Measurements from ENCODE around the gene USP2. TPM values are rescaled to one million over a fixed set of nuclear protein-coding genes. Genes with fewer than 3 reads are reported as not detected.

Gene USP2
- total and polyA plus RNA-seq, 7 donors, result 49.0 to 210 (median 76.4) TPM

- peak in 1 of 2 donors; percentile 35 for DNase-seq
- no peaks in the 10 kb centered on the region for H3K27me3 ChIP-seq (ENCODE audit: insufficient read depth in 3 of 3, low read length in 2 of 3)
- intact Hi-C loops (cut with DNase I), result loop anchor here in 1 of 2 donors (10.0 kb wide), 1 partner anchor 111 kb away; the partner anchor contains the start of gene CBL
These were observed 66.1 kb downstream of the USP2 start for GRCh38 chr11:119315131-119316015.

DNA sequence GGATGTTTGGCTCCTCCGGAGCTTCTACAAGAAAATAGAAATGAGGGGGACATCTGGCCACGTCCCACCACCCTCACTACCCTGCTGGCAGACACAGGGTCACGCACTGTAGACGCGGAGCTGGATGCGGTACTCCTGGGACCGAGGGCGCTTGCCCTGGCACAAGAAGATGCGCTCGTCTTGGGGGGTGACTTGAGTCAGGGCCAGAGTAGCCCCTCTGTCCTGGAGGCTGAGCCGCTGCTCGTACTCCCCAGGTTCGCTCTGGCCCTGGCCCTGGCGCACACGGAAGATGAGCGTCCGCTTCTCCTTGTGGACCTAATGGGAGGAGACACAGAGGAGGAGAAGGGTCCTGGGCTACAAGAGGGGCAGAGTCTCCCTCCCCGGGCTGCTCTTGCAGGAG, 66.8 kb downstream of the USP2 start:
- ATAC-seq, result no peak
- WGBS, 3 donors, result 75 to 80% (median 77%) methylated on average over 18 of the region's 18 CpGs

More at GRCh38 chr11:119315131-119316015, 66.1 kb downstream of the USP2 start:
- peak; percentile 33 to 62 (median 50) for ATAC-seq
- Histone ChIP-seq H3K27ac (peak overlapping the region; percentile 80), H3K9me3 (no peaks in the 10 kb centered on the region), H3K4me1 (peaks cover 4% of the 10 kb centered on the region), H3K4me3 (peak overlapping the region; percentile 77), H3K36me3 (ENCODE audit: insufficient read depth in 1 of 2, low read depth in 1 of 2) (peaks cover 2 to 34% of the 10 kb centered on the region in 2 donors)
- TF ChIP-seq, protein P1, sequence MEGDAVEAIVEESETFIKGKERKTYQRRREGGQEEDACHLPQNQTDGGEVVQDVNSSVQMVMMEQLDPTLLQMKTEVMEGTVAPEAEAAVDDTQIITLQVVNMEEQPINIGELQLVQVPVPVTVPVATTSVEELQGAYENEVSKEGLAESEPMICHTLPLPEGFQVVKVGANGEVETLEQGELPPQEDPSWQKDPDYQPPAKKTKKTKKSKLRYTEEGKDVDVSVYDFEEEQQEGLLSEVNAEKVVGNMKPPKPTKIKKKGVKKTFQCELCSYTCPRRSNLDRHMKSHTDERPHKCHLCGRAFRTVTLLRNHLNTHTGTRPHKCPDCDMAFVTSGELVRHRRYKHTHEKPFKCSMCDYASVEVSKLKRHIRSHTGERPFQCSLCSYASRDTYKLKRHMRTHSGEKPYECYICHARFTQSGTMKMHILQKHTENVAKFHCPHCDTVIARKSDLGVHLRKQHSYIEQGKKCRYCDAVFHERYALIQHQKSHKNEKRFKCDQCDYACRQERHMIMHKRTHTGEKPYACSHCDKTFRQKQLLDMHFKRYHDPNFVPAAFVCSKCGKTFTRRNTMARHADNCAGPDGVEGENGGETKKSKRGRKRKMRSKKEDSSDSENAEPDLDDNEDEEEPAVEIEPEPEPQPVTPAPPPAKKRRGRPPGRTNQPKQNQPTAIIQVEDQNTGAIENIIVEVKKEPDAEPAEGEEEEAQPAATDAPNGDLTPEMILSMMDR (IDR thresholded peaks at IDR 0.05), result no peak
- 20 to 26% (median 20%) methylated on average over 27 to 29 of the region's 29 CpGs for WGBS, 3 donors

GRCh38 chr11:119310682-119311052, 70.8 kb downstream of the USP2 start:
- WGBS, 3 donors, result 78 to 86% (median 83%) methylated on average over 19 to 20 of the region's 20 CpGs
- TF ChIP-seq, protein P1 (IDR thresholded peaks at IDR 0.05), result no peak
- Histone ChIP-seq H3K4me3 (no peak overlapping the region), H3K27ac (no peak overlapping the region), H3K9me3 (no peaks in the 10 kb centered on the region), H3K4me1 (peaks cover 17% of the 10 kb centered on the region), H3K36me3 (ENCODE audit: insufficient read depth in 1 of 2, low read depth in 1 of 2) (peaks cover 2 to 57% of the 10 kb centered on the region in 2 donors), H3K27me3 (ENCODE audit: insufficient read depth in 3 of 3, low read length in 2 of 3) (no peaks in the 10 kb centered on the region)
- no peak for DNase-seq
- no peak for ATAC-seq
- intact Hi-C loops (cut with DNase I), result loop anchor here in 1 of 2 donors (10.0 kb wide), 1 partner anchor 106 kb away; the partner anchor contains the start of gene CBL

More for the DNA sequence above, 66.8 kb downstream of the USP2 start:
- Histone ChIP-seq H3K27ac (peak overlapping the region; percentile 80), H3K4me1 (peaks cover 4% of the 10 kb centered on the region), H3K9me3 (no peaks in the 10 kb centered on the region), H3K27me3 (ENCODE audit: insufficient read depth in 3 of 3, low read length in 2 of 3) (no peaks in the 10 kb centered on the region), H3K4me3 (peak overlapping the region; percentile 77), H3K36me3 (ENCODE audit: insufficient read depth in 1 of 2, low read depth in 1 of 2) (peaks cover 2 to 40% of the 10 kb centered on the region in 2 donors)
- intact Hi-C loops (cut with DNase I), result loop anchor here in 1 of 2 donors (10.0 kb wide), 1 partner anchor 110 kb away; the partner anchor contains the start of gene CBL
- TF ChIP-seq, protein P1 (IDR thresholded peaks at IDR 0.05), result no peak
- DNase-seq, result no peak

DNA sequence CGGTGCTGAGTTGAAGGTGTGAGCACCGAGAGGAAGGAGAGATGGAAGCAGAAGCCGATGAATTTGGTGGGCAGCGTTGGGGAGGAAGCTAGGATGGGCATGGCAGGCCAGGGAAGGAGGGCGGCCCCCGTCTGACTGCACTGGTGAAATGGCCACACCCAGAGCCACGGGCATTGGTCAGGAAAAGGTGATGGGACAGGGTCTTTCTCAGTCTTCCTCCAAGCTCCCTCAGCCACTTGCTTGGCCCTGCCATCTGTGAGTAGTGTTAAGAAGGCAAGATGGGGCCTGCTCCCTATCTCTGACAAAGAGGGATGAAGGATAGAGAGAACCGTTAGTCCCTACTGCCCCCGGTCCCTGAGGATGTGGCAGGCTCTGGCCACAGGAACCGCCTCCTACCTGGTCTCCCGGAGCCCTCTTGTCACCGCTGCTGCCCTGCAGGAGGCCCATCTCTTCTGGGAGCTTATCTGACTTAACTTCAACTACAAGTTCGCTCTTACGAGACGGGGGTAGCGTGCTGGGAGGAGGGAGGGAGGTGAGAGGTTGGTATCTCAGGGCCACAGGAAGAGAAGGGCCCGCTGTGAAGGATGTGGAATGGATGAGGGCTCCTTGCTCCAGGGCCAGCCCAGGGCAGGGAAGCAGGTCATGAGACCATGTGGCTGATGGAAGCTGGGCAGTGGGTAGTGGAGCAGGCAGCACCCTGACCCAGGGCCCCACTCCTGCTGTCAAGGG, 71.4 kb downstream of the USP2 start:
- Histone ChIP-seq H3K4me1 (peaks cover 20% of the 10 kb centered on the region), H3K36me3 (ENCODE audit: insufficient read depth in 1 of 2, low read depth in 1 of 2) (peaks cover 2 to 57% of the 10 kb centered on the region in 2 donors), H3K4me3 (no peak overlapping the region), H3K27ac (no peak overlapping the region), H3K9me3 (no peaks in the 10 kb centered on the region), H3K27me3 (ENCODE audit: insufficient read depth in 3 of 3, low read length in 2 of 3) (no peaks in the 10 kb centered on the region)
- ATAC-seq (no peak), DNase-seq (no peak)
- intact Hi-C loops (cut with DNase I), result loop anchor here in 1 of 2 donors (10.0 kb wide), 1 partner anchor 105 kb away; the partner anchor contains the start of gene CBL
- TF ChIP-seq, protein P1 (IDR thresholded peaks at IDR 0.05), result no peak
- WGBS, 3 donors, result 86 to 89% (median 87%) methylated on average over 17 of the region's 17 CpGs
